SK-N-SH (cell line): ENCODE data around the gene GLCCI1.

Experiments used
- EP300 ChIP-seq, 2 experiments: IDR thresholded peaks; 2 replicates each; pipeline versions ENCODE4 v1.4.0 to v1.6.1; 2012; ENCODE audit warnings: borderline replicate concordance in 1 of 2, low read depth in 1 of 2, low read length in 1 of 2
- EZH2phosphoT487 ChIP-seq: fragments of 200-600 bp; sonication (generic); IDR thresholded peaks from 2 replicates; pipeline ENCODE4 v1.6.1; 2017; ENCODE audit warnings: low read depth, mixed run types, mild to moderate bottlenecking, antibody characterized with exemption, moderate library complexity, borderline replicate concordance
- FOXJ3 ChIP-seq: sonication (generic); formaldehyde crosslinking; IDR thresholded peaks from 2 replicates; pipeline ENCODE4 v1.5.1; 2020; ENCODE audit warnings: mild to moderate bottlenecking, missing genetic modification reagents
- MAX ChIP-seq: IDR thresholded peaks from 2 replicates; pipeline ENCODE4 v1.4.0; 2012; ENCODE audit warnings: low read depth
- MXI1 ChIP-seq: IDR thresholded peaks from 2 replicates; pipeline ENCODE4 v1.6.1; 2012; ENCODE audit warnings: mild to moderate bottlenecking, low read depth, low read length, improper control_type of control experiment
- POLR2AphosphoS5 ChIP-seq: IDR thresholded peaks from 2 replicates; pipeline ENCODE4 v1.6.1; 2012; ENCODE audit warnings: low read depth, low read length
- REST ChIP-seq: IDR thresholded peaks from 2 replicates; pipeline ENCODE4 v1.6.1; 2012; ENCODE audit warnings: mild to moderate bottlenecking, low read depth, low read length, moderate library complexity
- RFX5 ChIP-seq: IDR thresholded peaks from 2 replicates; pipeline ENCODE4 v1.6.1; 2012; ENCODE audit warnings: mild to moderate bottlenecking, improper control_type of control experiment, low read length
- TAF1 ChIP-seq: IDR thresholded peaks from 2 replicates; pipeline ENCODE4 v1.6.1; 2012; ENCODE audit warnings: low read depth, mild to moderate bottlenecking, low read length, moderate library complexity, borderline replicate concordance
- USF1 ChIP-seq: IDR thresholded peaks from 2 replicates; pipeline ENCODE4 v1.4.0; 2012; ENCODE audit warnings: low read depth, borderline replicate concordance
- TF ChIP-seq, protein P1 (sequence below): fragments of 200-600 bp; sonication (generic); IDR thresholded peaks from 2 replicates; pipeline ENCODE4 v1.6.1; 2017; ENCODE audit warnings: antibody characterized with exemption, mild to moderate bottlenecking, moderate library complexity
- TF ChIP-seq, protein P2 (sequence below): IDR thresholded peaks from 2 replicates; pipeline ENCODE4; 2012

GRCh38 chr7:8129318-8129659 is 160.7 kb downstream of the GLCCI1 start:
- TF ChIP-seq RFX5 (no peak), USF1 (no peak), REST (no peak), EP300 (IDR thresholded peaks at IDR 0.05; ENCODE audit: borderline replicate concordance in 1 of 2, low read depth in 1 of 2, low read length in 1 of 2) (no peak), TAF1 (no peak), MAX (no peak), EZH2phosphoT487 (no peak), MXI1 (no peak), POLR2AphosphoS5 (no peak), FOXJ3 (CRISPR knock-in tag) (no peak)
- TF ChIP-seq, protein P1, sequence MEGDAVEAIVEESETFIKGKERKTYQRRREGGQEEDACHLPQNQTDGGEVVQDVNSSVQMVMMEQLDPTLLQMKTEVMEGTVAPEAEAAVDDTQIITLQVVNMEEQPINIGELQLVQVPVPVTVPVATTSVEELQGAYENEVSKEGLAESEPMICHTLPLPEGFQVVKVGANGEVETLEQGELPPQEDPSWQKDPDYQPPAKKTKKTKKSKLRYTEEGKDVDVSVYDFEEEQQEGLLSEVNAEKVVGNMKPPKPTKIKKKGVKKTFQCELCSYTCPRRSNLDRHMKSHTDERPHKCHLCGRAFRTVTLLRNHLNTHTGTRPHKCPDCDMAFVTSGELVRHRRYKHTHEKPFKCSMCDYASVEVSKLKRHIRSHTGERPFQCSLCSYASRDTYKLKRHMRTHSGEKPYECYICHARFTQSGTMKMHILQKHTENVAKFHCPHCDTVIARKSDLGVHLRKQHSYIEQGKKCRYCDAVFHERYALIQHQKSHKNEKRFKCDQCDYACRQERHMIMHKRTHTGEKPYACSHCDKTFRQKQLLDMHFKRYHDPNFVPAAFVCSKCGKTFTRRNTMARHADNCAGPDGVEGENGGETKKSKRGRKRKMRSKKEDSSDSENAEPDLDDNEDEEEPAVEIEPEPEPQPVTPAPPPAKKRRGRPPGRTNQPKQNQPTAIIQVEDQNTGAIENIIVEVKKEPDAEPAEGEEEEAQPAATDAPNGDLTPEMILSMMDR = no peak
- TF ChIP-seq, protein P2, sequence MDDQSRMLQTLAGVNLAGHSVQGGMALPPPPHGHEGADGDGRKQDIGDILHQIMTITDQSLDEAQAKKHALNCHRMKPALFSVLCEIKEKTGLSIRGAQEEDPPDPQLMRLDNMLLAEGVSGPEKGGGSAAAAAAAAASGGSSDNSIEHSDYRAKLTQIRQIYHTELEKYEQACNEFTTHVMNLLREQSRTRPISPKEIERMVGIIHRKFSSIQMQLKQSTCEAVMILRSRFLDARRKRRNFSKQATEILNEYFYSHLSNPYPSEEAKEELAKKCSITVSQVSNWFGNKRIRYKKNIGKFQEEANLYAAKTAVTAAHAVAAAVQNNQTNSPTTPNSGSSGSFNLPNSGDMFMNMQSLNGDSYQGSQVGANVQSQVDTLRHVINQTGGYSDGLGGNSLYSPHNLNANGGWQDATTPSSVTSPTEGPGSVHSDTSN = no peak
